Placental epithelial cell (primary cell): ENCODE results near the gene NOLC1. TPM values are rescaled to one million over a fixed set of nuclear protein-coding genes. Genes with fewer than 3 reads are reported as not detected.

ENCODE experiments used
- total RNA-seq: library from RNA; depleted of rRNA; stranded (reverse); fragments of >200 nt; gene quantifications from 2 replicates; pipeline ENCODE4 v1.2.3, GENCODE V29; 2012

NOLC1 gene
- total RNA-seq: 16.1 and 17.9 TPM in 2 replicates

DNA sequence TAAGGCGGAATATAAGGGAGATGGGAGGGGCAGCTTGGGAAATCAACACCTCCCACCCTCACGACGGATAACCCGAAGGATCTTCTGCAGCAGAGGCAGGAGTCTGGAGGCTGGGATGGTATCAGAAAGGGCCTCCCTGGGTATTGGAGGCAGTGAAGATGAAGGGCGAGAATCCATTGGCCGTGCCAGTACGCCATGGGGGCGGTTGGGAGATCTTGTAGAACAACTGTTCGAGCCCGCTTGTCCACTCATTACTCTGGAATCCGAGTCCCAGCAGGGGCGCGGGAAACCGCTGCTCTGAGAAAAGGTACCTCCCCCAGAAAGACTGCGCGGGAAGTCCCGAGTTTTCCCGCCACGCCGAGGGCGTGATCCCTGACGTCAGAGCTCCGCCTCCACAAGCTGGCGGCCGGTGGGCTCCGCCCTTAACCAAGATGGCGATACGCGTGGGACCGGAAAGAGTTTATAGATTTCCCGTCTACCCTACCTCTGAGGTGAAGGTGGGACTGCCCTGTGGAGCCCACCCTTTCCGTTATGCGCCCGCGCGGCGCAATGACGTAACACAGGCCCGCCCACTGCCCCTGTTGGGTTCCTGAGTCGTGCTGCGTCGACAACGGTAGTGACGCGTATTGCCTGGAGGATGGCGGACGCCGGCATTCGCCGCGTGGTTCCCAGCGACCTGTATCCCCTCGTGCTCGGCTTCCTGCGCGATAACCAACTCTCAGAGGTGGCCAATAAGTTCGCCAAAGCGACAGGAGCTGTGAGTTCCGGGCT, at the start of gene NOLC1:
TSS of gene NOLC1 (plus strand) at position 616 of the 771 bp plus-strand sequence. CDS start at position 638, 22 bp downstream.

DNA sequence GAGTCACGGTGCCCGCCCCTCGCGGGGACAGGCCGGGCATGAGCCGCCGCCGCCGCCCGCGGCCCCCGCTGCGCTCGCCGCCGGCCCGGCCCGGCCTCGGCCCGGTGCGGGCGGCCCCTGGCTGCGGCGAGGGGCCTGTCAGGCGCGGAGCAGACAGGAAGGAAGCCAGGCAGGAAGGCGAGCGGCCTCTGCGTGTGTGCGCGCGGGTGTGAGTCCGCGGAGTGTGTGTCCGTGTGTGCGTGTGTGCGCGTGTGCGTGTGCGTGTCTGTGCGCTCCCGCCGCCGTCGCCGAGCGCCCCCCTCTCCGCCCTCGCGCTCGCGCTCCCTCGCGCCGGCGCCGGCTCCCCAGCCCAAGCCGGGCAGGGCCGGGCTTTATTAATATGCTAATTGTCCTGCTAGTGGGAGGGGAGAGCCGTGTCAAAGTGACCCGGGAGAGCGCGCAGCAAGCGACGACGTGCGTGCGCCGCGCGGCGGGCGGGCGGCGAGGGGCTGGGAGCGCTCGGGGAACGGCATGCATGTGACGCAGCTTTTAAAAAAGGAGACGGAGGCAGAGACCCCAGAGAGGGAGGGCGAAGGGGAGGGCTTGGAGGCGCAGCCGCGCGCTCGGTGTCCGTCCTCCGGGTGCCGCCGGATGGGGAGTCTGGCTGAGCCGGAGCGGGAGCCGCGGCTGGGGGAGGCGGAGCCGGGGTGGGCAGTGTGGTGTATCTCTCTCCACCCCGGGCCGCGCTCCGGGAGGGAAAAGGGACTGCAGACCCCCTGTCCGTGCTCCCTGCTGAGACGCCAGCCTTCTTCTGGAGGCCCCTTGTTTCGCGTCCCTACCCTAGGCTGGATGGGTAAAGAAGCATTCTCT, 31.8 kb upstream of the NOLC1 start, which contains the start of gene LDB1:
TSS of gene LDB1 (minus strand) at position 227 of the 849 bp plus-strand sequence. CDS start 258 bp downstream, outside the sequence.

DNA sequence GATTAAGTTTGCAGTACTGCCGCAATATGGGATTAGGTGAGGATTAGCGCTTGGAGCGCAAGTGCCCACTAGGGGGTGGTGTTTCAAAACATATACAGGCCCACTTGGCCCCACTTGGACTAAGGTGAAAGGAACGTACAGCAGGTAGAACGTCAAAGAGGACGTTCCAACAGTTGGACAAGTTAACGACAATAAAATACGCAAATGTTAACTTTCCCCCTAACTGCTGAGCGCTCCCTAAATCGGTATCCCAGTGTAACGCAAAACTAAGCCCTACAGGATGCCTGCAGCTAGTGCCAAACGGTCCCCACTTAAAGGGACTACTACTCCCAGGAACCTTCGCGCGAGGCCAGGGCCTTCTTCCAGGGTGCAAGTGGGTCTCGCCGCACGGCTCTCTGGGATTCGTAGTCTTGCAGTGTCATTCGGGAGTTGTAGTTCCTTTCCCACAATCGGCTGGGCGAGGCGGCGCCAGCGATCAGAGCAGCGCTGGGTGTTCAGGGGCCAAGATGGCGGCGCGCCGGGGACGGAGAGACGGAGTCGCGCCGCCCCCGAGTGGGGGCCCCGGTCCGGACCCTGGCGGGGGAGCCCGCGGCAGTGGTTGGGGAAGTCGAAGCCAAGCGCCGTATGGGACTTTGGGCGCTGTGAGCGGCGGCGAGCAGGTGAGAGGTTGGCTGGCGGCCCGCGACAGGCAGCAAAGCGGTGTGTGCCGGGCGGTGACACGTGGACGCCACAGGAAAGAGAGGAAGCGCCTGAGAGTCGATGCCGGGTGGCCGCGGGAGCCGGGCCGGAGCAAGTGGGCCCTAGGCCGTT, 19.4 kb upstream of the NOLC1 start, which contains the start of gene PPRC1:
TSS of gene PPRC1 (plus strand) at position 478 of the 810 bp plus-strand sequence. CDS start at position 507, 29 bp downstream.

Other genes with a start within 250 kb of the NOLC1 start
- gene ARMH3, start 96.2 kb upstream of the NOLC1 start, total RNA-seq: 12.2 and 47.1 TPM in 2 replicates
- gene HPS6, start 87.0 kb upstream of the NOLC1 start, total RNA-seq: 40.2 and 41.2 TPM in 2 replicates
- 52.1 and 97.8 TPM in 2 replicates for gene LDB1, start 32.0 kb upstream of the NOLC1 start, total RNA-seq
- gene PPRC1, start 19.3 kb upstream of the NOLC1 start, total RNA-seq: 18.5 and 25.3 TPM in 2 replicates
- not detected in 2 replicates for gene ELOVL3, start 73.9 kb downstream of the NOLC1 start, total RNA-seq
- gene PITX3, start 89.1 kb downstream of the NOLC1 start, total RNA-seq: not detected in 2 replicates
- gene GBF1, start 93.1 kb downstream of the NOLC1 start, total RNA-seq: 46.7 and 72.2 TPM in 2 replicates
- gene NFKB2, start 243.3 kb downstream of the NOLC1 start, total RNA-seq: 15.3 and 19.0 TPM in 2 replicates